MCF 10A (cell line): ENCODE data around the gene WDR27. TPM values are rescaled to one million over a fixed set of nuclear protein-coding genes. Genes with fewer than 3 reads are reported as not detected.

ENCODE experiments used
- BruUV-seq: library from RNA; stranded (reverse); fragments of 400-500 nt; replicated peaks from 2 replicates; lab custom pipeline; 2021; lab: Mats Ljungman, UMichigan
- CTCF ChIA-PET: fragments of 300-600 bp; sonication (Branson Sonifier 250); formaldehyde crosslinking; extraction: SDS; loops from one replicate; lab custom pipeline; 2021; ENCODE audit warnings: antibody characterized with exemption, inconsistent platforms; lab: Yijun Ruan, JAX
- POLR2A ChIA-PET: fragments of 300-600, 350-650 bp; sonication (Branson Sonifier 250); formaldehyde crosslinking; extraction: SDS; loops from one replicate; lab custom pipeline; 2020; ENCODE audit warnings: antibody characterized with exemption, inconsistent platforms; lab: Yijun Ruan, JAX
- DNase-seq: peaks from one replicate; pipeline ENCODE4 v3.0.0-alpha.2; 2018; ENCODE audit not compliant: unreplicated experiment
- H3K27ac Mint-ChIP-seq: one replicate; pipeline ENCODE4 v1.8.0; 2022; ENCODE audit warnings: mild to moderate bottlenecking, low read depth, mixed read lengths; ENCODE audit not compliant: unreplicated experiment
- H3K27me3 Mint-ChIP-seq: one replicate; pipeline ENCODE4 v1.8.0; 2022; ENCODE audit warnings: mixed read lengths; ENCODE audit not compliant: insufficient read depth, unreplicated experiment
- H3K36me3 Mint-ChIP-seq: one replicate; pipeline ENCODE4 v1.8.0; 2022; ENCODE audit warnings: mild to moderate bottlenecking, moderate library complexity, mixed read lengths; ENCODE audit not compliant: insufficient read depth, unreplicated experiment
- H3K4me1 Mint-ChIP-seq: one replicate; pipeline ENCODE4 v1.8.0; 2022; ENCODE audit warnings: mixed read lengths; ENCODE audit not compliant: insufficient read depth, unreplicated experiment
- H3K4me3 Mint-ChIP-seq: one replicate; pipeline ENCODE4 v1.8.0; 2022; ENCODE audit warnings: mild to moderate bottlenecking, moderate library complexity, mixed read lengths; ENCODE audit not compliant: unreplicated experiment
- H3K9me3 Mint-ChIP-seq: one replicate; pipeline ENCODE4 v1.8.0; 2022; ENCODE audit warnings: mixed read lengths; ENCODE audit not compliant: unreplicated experiment
- intact Hi-C: fragments of 100-400 bp; cut with micrococcal nuclease; formaldehyde crosslinking; loops from 2 replicates; pipeline ENCODE4 v1.14.1; 2022
- total RNA-seq: library from RNA; stranded (reverse); gene quantifications from 2 replicates; pipeline ENCODE4 v1.2.3, GENCODE V29; 2022
- TF ChIP-seq, protein P1 (sequence below): fragments of 200-600 bp; IDR thresholded peaks from one replicate; pipeline ENCODE4 v1.8.0; 2022; ENCODE audit warnings: antibody characterized with exemption, mild to moderate bottlenecking; ENCODE audit not compliant: unreplicated experiment

WDR27 gene
- total RNA-seq, 1 experiment from 2014 or later, result 80.6 TPM

DNA sequence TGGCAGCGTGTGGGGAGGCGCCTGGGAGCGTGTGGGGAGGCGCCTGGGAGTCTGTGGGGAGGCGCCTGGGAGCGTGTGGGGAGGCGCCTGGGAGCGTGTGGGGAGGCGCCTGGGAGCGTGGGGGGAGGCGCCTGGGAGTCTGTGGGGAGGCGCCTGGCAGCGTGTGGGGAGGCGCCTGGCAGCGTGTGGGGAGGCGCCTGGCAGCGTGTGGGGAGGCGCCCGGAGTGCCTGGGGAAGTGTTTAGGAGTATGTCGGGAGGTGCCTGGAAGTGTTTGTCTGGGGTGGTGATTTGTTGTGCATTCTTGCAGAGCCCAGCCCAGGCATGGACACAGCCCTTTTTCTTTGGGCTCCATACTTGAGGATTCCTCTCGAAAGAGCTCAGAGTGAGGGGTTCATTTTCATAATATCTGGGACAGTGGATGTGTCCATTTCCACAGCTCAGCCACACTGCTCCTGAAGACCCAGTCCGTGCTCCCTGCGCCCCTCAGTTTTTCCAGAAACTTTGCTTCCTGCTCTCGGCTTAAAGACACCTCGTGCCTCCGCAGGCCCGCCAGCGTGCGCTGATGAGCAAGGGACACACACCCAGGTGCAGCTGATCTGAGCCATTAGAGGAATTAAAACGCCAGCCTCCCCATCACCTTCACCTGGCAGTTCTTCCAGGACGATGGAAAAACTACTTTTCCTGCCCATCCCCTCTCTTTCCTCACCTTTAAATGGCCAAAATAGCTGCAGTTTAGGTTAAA lies 276.0 kb downstream of the WDR27 start:
- POLR2A ChIA-PET, result no interaction called here
- TF ChIP-seq, protein P1, sequence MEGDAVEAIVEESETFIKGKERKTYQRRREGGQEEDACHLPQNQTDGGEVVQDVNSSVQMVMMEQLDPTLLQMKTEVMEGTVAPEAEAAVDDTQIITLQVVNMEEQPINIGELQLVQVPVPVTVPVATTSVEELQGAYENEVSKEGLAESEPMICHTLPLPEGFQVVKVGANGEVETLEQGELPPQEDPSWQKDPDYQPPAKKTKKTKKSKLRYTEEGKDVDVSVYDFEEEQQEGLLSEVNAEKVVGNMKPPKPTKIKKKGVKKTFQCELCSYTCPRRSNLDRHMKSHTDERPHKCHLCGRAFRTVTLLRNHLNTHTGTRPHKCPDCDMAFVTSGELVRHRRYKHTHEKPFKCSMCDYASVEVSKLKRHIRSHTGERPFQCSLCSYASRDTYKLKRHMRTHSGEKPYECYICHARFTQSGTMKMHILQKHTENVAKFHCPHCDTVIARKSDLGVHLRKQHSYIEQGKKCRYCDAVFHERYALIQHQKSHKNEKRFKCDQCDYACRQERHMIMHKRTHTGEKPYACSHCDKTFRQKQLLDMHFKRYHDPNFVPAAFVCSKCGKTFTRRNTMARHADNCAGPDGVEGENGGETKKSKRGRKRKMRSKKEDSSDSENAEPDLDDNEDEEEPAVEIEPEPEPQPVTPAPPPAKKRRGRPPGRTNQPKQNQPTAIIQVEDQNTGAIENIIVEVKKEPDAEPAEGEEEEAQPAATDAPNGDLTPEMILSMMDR, result no peak
- DNase-seq, result no peak
- H3K27ac Mint-ChIP-seq, result no peak overlapping the region
- intact Hi-C loops, result no loop called here
- H3K9me3 Mint-ChIP-seq, result peaks cover 8% of the 10 kb centered on the region
- H3K4me3 Mint-ChIP-seq, result no peak overlapping the region
- no TSS peak for BruUV-seq
- H3K36me3 Mint-ChIP-seq, result no peaks in the 10 kb centered on the region
- H3K27me3 Mint-ChIP-seq, result no peaks in the 10 kb centered on the region
- H3K4me1 Mint-ChIP-seq, result no peaks in the 10 kb centered on the region
- CTCF ChIA-PET, result no interaction called here

DNA sequence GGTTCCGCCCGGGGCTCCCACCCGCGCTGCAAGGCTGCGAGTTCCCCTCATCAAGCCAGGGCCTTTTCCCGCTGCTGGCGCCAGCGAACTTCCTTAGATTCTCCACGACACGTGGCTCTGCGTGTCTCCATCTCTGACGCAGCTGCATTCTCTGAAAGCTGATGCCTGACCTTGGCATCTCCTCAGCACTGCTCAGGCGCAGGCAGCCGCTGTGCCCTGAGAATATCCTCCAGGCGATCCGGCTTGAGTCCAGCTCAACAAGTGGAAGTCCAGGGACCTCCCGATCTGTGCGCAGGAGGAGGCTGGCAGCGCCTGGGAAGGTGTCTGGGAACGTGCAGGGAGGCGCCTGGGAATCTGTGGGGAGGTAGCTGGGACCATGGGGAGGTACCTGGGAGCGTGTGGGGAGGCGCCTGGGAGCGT lies 277.0 kb downstream of the WDR27 start:
- ChIA-PET POLR2A (no interaction called here), CTCF (interaction anchor here (0.6 kb wide), 1 partner anchor 878 kb away, joined by 3 read pairs; no protein-coding TSS in a partner anchor)
- DNase-seq, result no peak
- TF ChIP-seq, protein P1, result no peak
- intact Hi-C loops, result no loop called here
- H3K4me3 Mint-ChIP-seq, result no peak overlapping the region
- peaks cover 8% of the 10 kb centered on the region for H3K9me3 Mint-ChIP-seq
- H3K27ac Mint-ChIP-seq, result no peak overlapping the region
- no TSS peak for BruUV-seq
- H3K27me3 Mint-ChIP-seq, result no peaks in the 10 kb centered on the region
- H3K36me3 Mint-ChIP-seq, result no peaks in the 10 kb centered on the region
- no peaks in the 10 kb centered on the region for H3K4me1 Mint-ChIP-seq

DNA sequence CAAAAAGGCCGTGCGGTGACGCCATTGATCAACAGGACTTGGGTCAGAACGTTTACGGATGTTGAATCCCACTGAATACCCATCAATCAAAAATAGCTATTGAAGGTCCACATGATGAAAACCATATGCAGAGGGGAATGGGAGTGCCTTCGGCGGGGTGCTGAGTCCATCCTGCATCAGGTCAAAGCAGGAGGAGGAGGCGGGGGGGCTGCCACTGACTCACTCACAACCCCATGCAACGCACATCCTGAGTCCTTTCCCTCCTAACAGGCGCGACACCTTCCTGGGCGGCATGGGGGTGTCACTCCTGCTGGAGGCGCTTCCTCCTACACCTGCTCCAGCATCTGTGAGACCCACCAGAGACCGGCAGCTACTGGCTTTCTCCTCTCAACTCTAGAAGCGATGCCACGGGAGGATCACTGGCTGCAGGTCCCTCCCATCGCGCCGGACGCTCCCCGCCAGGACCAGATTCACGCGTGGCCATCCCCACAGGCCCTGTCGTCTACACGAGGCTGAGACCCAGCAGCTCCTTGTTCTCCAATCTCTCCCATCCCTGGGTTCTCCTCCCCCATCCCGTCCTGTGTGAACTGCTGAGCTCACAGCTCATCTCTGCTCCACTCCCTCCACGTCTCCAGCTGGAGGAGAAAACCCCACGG lies 277.6 kb downstream of the WDR27 start:
- no peak overlapping the region for H3K27ac Mint-ChIP-seq
- peaks cover 8% of the 10 kb centered on the region for H3K9me3 Mint-ChIP-seq
- ChIA-PET POLR2A (no interaction called here), CTCF (interaction anchor here (0.6 kb wide), 1 partner anchor 879 kb away, joined by 3 read pairs; no protein-coding TSS in a partner anchor)
- no peak overlapping the region for H3K4me3 Mint-ChIP-seq
- DNase-seq, result no peak
- no peaks in the 10 kb centered on the region for H3K36me3 Mint-ChIP-seq
- no peaks in the 10 kb centered on the region for H3K4me1 Mint-ChIP-seq
- no peaks in the 10 kb centered on the region for H3K27me3 Mint-ChIP-seq
- TF ChIP-seq, protein P1, result no peak
- intact Hi-C loops, result no loop called here
- BruUV-seq, result no TSS peak

DNA sequence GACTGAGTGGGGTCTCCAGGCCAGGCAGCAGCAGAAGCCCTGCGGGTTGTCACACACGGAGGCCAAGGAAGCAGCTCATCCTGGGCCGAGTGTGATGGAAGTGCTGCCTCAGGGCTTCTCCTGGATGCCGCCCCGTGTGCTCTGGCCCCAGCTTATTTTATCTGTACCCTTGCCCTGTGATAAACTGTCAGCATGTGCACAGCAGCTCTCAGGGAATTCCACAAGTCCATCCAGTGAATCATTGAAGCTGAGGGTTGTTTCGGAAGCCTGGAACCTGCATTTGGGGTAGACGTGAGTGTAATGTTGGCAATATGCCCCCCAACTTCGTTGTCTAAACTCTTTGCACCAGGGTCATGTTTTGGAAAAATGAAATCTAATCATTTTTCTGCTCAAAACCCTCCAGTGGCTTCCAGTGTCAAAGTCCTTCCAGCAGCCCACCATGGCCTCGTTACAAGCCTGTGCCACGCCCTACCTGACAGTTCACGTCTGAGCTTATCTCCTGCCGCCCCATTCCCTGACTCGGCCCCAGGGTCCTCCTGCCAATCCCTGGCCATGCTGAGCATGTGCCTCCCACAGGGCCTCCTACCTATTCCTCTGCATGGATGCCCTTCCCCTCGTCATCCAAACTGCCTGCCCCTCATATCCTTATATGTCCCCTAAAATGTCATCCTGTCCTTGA lies 280.1 kb downstream of the WDR27 start:
- Mint-ChIP-seq H3K4me3 (no peak overlapping the region), H3K36me3 (no peaks in the 10 kb centered on the region), H3K27ac (no peak overlapping the region), H3K27me3 (no peaks in the 10 kb centered on the region), H3K9me3 (peaks cover 12% of the 10 kb centered on the region), H3K4me1 (no peaks in the 10 kb centered on the region)
- CTCF ChIA-PET, result interaction anchor here (0.6 to 1.1 kb wide), 2 partner anchors 11 to 920 kb away, joined by 3 to 4 read pairs; no protein-coding TSS in a partner anchor
- TF ChIP-seq, protein P1, result no peak
- POLR2A ChIA-PET, result no interaction called here
- intact Hi-C loops, result no loop called here
- BruUV-seq, result no TSS peak
- DNase-seq, result no peak
